Measurements from ENCODE around the gene SSMEM1.
A peak's percentile ranks its signal among the peaks of the same experiment; 100 is the strongest.
"Not testable (repeated sequence)": the region's sequence is repeated elsewhere in the genome, so short reads cannot be mapped to it uniquely, and the experiment has no call there.

Gene SSMEM1

GRCh38 chr7:130243486-130243885 is 35.8 kb downstream of the SSMEM1 start:
- not testable (repeated sequence) for DNase-seq

GRCh38 chr7:130246491-130246890 is 38.8 kb downstream of the SSMEM1 start:
- DNase-seq: not testable (repeated sequence)

GRCh38 chr7:130248842-130249241 is 41.2 kb downstream of the SSMEM1 start:
- not testable (repeated sequence) for DNase-seq

- not testable (repeated sequence) for DNase-seq
Measured at GRCh38 chr7:130249626-130250025, 42.0 kb downstream of the SSMEM1 start.

GRCh38 chr7:130254555-130254954 is 46.9 kb downstream of the SSMEM1 start:
- no peak for DNase-seq

GRCh38 chr7:130256704-130257103 is 49.0 kb downstream of the SSMEM1 start:
- no peak for DNase-seq

- no peak for DNase-seq
Measured at GRCh38 chr7:130258494-130259078, 50.9 kb downstream of the SSMEM1 start.

GRCh38 chr7:130262448-130262847 is 54.8 kb downstream of the SSMEM1 start:
- DNase-seq: peak in 15 of 58 donors; percentile 8 to 55 (median 21)

- no peak for DNase-seq
Measured at GRCh38 chr7:130263130-130263529, 55.5 kb downstream of the SSMEM1 start.
